GM12878 (cell line): ENCODE results near the gene LTC4S. TPM values are rescaled to one million over a fixed set of nuclear protein-coding genes. Genes with fewer than 3 reads are reported as not detected.

Experiments used
- BACH1 ChIP-seq: fragments of 450-650 bp; IDR thresholded peaks from 2 replicates; pipeline ENCODE4 v1.6.1; 2017; ENCODE audit warnings: mild to moderate bottlenecking, borderline replicate concordance
- BHLHE40 ChIP-seq, 2 experiments: fragments of 450-650 bp in 1 of 2; IDR thresholded peaks; 2 replicates each; pipeline ENCODE4 v1.6.1; 2011 to 2017; ENCODE audit warnings: low read depth in 2 of 2, borderline replicate concordance in 1 of 2, improper control_type of control experiment in 1 of 2, low read length in 1 of 2, mild to moderate bottlenecking in 1 of 2
- CHD2 ChIP-seq: IDR thresholded peaks from 2 replicates; pipeline ENCODE4 v1.6.1; 2011; ENCODE audit warnings: low read depth, low read length, improper control_type of control experiment, borderline replicate concordance
- CREM ChIP-seq: IDR thresholded peaks from 2 replicates; pipeline ENCODE4 v1.6.1; 2014; ENCODE audit warnings: antibody characterized with exemption, low read depth
- E4F1 ChIP-seq: fragments of 450-650 bp; IDR thresholded peaks from 2 replicates; pipeline ENCODE4 v1.6.1; 2018; ENCODE audit warnings: borderline replicate concordance, mild to moderate bottlenecking; ENCODE audit not compliant: partially characterized antibody
- FOXK2 ChIP-seq: fragments of 450-650 bp; IDR thresholded peaks from 2 replicates; pipeline ENCODE4 v1.6.1; 2017; ENCODE audit warnings: mild to moderate bottlenecking, moderate library complexity
- MXI1 ChIP-seq: fragments of 150-350 bp; IDR thresholded peaks from 2 replicates; pipeline ENCODE4 v1.6.1; 2011; ENCODE audit warnings: low read depth, mild to moderate bottlenecking, inconsistent platforms, low read length, improper control_type of control experiment
- NR2C2 ChIP-seq: IDR thresholded peaks from 2 replicates; pipeline ENCODE4 v1.6.1; 2011; ENCODE audit warnings: borderline replicate concordance, low read depth; ENCODE audit not compliant: control insufficient read depth, insufficient read length
- NRF1 ChIP-seq: conservative IDR thresholded peaks from 2 replicates; pipeline ENCODE4 v1.6.1; 2011; ENCODE audit warnings: mild to moderate bottlenecking, low read depth, low read length, improper control_type of control experiment
- PAX5 ChIP-seq: IDR thresholded peaks from 2 replicates; pipeline ENCODE4 v1.6.1; 2011; ENCODE audit warnings: low read depth, low read length, borderline replicate concordance
- POLR2A ChIP-seq: IDR thresholded peaks from 2 replicates; pipeline ENCODE4 v1.6.1; 2011; ENCODE audit warnings: low read depth, mild to moderate bottlenecking, low read length
- SREBF1 ChIP-seq: IDR thresholded peaks from 2 replicates; pipeline ENCODE4 v1.6.1; 2012; ENCODE audit warnings: mild to moderate bottlenecking, low read length
- SRF ChIP-seq, 2 experiments: IDR thresholded peaks; 2 replicates each; pipeline ENCODE4 v1.6.1; 2011; ENCODE audit warnings: low read depth in 2 of 2, low read length in 2 of 2, mild to moderate bottlenecking in 1 of 2, moderate library complexity in 1 of 2
- TCF3 ChIP-seq: IDR thresholded peaks from 2 replicates; pipeline ENCODE4 v1.6.1; 2012; ENCODE audit warnings: low read depth, mild to moderate bottlenecking, low read length, borderline replicate concordance; ENCODE audit not compliant: insufficient read depth
- YBX1 ChIP-seq: fragments of 450-650 bp; IDR thresholded peaks from 2 replicates; pipeline ENCODE4 v1.6.1; 2016; ENCODE audit warnings: antibody characterized with exemption
- ZBTB4 ChIP-seq: fragments of 450-650 bp; formaldehyde crosslinking; IDR thresholded peaks from 2 replicates; pipeline ENCODE4 v1.4.0; 2022; ENCODE audit warnings: mild to moderate bottlenecking, moderate library complexity
- ZNF384 ChIP-seq: IDR thresholded peaks from 2 replicates; pipeline ENCODE4 v1.6.1; 2012; ENCODE audit warnings: low read depth, mild to moderate bottlenecking, low read length, improper control_type of control experiment, borderline replicate concordance
- polyA plus RNA-seq, 11 experiments: library from polyadenylated mRNA; depleted of rRNA in 4 of 11; unstranded in 6 of 11; stranded (reverse) in 5 of 11; fragments of >200 nt; fragmentation: Nextera tagmentation in 4 of 11; fragmentation: Illumina TruSeq in 1 of 11; extraction: Ambion mirVana in 4 of 11; extraction: Trizol in 1 of 11; gene quantifications; 1 replicate in 1 of 11; 2 replicates in 10 of 11; pipeline versions ENCODE4 v1.2.1 to v1.2.3, GENCODE V29; 2011 to 2016; ENCODE audit warnings: inconsistent platforms in 2 of 11, missing spikeins in 2 of 11, low read depth in 1 of 11
- total RNA-seq, 4 experiments: library from RNA; depleted of rRNA in 3 of 4; stranded (reverse); fragments of >200 nt in 3 of 4; fragmentation: Illumina TruSeq in 1 of 4; extraction: Trizol in 1 of 4; gene quantifications; 2 replicates each; pipeline versions ENCODE4 v1.2.1 to v1.2.3, GENCODE V29; 2013 to 2021
- TF ChIP-seq, protein P1 (sequence below): fragments of 450-650 bp; formaldehyde crosslinking; IDR thresholded peaks from 2 replicates; pipeline ENCODE4 v1.5.0; 2022; ENCODE audit warnings: mild to moderate bottlenecking, missing genetic modification characterization

Gene LTC4S
- total and polyA plus RNA-seq, 10 of the 15 experiments (the other 5 are each of a cell fraction or from before 2014, with no cell fraction given), result 0.78 to 3.6 (median 1.8) TPM; not detected in 5

GRCh38 chr5:179821298-179822058, 27.7 kb downstream of the LTC4S start (continued):
- TF ChIP-seq MXI1 (peak; percentile 58; the same call in 1 of the 2 replicates), ZNF384 (no peak), ZBTB4 (no peak), NR2C2 (no peak), BACH1 (peak; percentile 54; the same call in 1 of the 2 replicates), POLR2A (peak; percentile 73), E4F1 (no peak), SRF (IDR thresholded peaks at IDR 0.05; ENCODE audit: low read depth in 2 of 2, low read length in 2 of 2) (no peak), CREM (no peak; the same call in 1 of the 2 replicates), NRF1 (no peak), YBX1 (no peak), TCF3 (0 out of 2 replicates have a peak, but pooled peaks have one; percentile 27), FOXK2 (peak; percentile 46), SREBF1 (no peak), PAX5 (no peak), BHLHE40 (IDR thresholded peaks at IDR 0.05; ENCODE audit: borderline replicate concordance in 1 of 2, low read depth in 2 of 2, low read length in 1 of 2) (peak; percentile 16 to 25; a peak in 1 of 4 replicates), CHD2 (peak; percentile 62)
- TF ChIP-seq, protein P1, sequence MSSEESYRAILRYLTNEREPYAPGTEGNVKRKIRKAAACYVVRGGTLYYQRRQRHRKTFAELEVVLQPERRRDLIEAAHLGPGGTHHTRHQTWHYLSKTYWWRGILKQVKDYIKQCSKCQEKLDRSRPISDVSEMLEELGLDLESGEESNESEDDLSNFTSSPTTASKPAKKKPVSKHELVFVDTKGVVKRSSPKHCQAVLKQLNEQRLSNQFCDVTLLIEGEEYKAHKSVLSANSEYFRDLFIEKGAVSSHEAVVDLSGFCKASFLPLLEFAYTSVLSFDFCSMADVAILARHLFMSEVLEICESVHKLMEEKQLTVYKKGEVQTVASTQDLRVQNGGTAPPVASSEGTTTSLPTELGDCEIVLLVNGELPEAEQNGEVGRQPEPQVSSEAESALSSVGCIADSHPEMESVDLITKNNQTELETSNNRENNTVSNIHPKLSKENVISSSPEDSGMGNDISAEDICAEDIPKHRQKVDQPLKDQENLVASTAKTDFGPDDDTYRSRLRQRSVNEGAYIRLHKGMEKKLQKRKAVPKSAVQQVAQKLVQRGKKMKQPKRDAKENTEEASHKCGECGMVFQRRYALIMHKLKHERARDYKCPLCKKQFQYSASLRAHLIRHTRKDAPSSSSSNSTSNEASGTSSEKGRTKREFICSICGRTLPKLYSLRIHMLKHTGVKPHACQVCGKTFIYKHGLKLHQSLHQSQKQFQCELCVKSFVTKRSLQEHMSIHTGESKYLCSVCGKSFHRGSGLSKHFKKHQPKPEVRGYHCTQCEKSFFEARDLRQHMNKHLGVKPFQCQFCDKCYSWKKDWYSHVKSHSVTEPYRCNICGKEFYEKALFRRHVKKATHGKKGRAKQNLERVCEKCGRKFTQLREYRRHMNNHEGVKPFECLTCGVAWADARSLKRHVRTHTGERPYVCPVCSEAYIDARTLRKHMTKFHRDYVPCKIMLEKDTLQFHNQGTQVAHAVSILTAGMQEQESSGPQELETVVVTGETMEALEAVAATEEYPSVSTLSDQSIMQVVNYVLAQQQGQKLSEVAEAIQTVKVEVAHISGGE (CRISPR knock-in tag), result no peak
